ENCODE results near the gene C10orf143.
A peak's percentile ranks its signal among the peaks of the same experiment; 100 is the strongest.

C10orf143 gene

DNA sequence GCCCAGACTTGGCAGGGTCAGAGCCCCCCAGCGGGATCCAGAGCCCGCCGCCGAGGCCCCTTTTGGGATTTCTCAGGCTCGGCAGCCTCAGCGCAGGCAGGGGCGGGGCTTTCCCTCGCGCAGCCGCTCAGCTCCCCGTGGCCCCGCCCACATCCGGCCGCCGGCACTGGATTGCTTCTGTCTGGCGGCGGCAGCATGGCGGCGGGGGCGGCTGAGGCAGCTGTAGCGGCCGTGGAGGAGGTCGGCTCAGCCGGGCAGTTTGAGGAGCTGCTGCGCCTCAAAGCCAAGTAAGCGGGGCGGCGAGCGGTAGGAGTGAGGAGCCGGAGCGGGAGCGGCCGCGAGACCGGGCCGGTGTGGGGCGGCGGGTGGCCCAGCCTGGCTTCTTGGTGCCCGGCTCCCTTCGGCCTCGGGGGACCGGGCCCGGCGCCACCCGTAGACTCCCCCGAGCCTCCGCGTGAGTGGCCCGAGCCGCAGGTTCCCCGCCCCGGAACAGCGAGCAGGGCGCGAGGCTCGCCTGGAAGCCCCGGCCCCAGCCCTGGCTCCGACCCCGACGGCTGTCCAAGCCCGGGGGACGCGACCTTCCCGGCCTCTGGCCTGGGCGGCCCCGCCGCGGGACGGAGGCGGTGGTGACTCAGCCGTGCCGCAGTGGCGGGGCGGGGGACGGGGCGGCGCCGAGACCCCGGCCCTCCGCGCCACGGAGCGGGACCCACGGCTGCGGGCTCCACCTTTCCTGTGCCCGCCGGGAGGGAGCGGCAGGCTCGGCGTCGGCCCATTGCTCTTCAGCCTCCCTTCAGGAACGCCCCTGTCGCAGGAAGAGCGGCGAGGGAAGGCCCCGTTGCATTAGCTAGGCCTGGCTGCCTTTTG is 25.8 kb upstream of the C10orf143 start, which contains the start of gene GLRX3:
Gene GLRX3, plus strand, starts transcription at position 166 of the 864 bp plus-strand sequence. Its CDS starts 30 bp downstream, at position 196.
- Histone ChIP-seq H3K4me3 (ENCODE audit: low read depth, low read length) (peak within 1 kb of the TSS; percentile 80), H3K9me3 (ENCODE audit: control insufficient read depth, insufficient read depth, low read depth, low read length) (no peaks in the 10 kb centered on the region), H3K27ac (ENCODE audit: extremely low read depth, low read depth, low read length) (peak within 1 kb of the TSS; percentile 88), H3K4me1 (ENCODE audit: control insufficient read depth, insufficient read depth, low read length) (peaks cover 20% of the 10 kb centered on the region), H3K36me3 (ENCODE audit: control insufficient read depth in 2 of 2, insufficient read depth in 1 of 2, low read length in 2 of 2) (peaks cover 0 to 3% of the 10 kb centered on the region in 2 experiments; a peak in 2 of 3 replicates)
- ChIA-PET POLR2A (interaction anchor here (0.6 to 4.9 kb wide), 6 partner anchors 8 to 26 kb away, joined by 3 to 127 read pairs (median 3); partner anchors contain the start of gene C10orf143), CTCF (interaction anchor here (0.7 to 2.5 kb wide), 3 partner anchors 9 to 42 kb away, joined by 3 to 9 read pairs (median 6); partner anchors contain the start of gene C10orf143)
- TF ChIP-seq KLF7 (tag by site-specific recombination; IDR thresholded peaks at IDR 0.05; ENCODE audit: borderline replicate concordance), result peak; percentile 28; the same call in 1 of the 2 replicates
- TF ChIP-seq ZNF549 (tag by site-specific recombination; IDR thresholded peaks at IDR 0.05), result no peak
- TF ChIP-seq, protein P1, sequence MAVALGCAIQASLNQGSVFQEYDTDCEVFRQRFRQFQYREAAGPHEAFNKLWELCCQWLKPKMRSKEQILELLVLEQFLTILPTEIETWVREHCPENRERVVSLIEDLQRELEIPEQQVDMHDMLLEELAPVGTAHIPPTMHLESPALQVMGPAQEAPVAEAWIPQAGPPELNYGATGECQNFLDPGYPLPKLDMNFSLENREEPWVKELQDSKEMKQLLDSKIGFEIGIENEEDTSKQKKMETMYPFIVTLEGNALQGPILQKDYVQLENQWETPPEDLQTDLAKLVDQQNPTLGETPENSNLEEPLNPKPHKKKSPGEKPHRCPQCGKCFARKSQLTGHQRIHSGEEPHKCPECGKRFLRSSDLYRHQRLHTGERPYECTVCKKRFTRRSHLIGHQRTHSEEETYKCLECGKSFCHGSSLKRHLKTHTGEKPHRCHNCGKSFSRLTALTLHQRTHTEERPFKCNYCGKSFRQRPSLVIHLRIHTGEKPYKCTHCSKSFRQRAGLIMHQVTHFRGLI (tag by site-specific recombination; IDR thresholded peaks at IDR 0.05), result no peak
- TF ChIP-seq, protein P2, sequence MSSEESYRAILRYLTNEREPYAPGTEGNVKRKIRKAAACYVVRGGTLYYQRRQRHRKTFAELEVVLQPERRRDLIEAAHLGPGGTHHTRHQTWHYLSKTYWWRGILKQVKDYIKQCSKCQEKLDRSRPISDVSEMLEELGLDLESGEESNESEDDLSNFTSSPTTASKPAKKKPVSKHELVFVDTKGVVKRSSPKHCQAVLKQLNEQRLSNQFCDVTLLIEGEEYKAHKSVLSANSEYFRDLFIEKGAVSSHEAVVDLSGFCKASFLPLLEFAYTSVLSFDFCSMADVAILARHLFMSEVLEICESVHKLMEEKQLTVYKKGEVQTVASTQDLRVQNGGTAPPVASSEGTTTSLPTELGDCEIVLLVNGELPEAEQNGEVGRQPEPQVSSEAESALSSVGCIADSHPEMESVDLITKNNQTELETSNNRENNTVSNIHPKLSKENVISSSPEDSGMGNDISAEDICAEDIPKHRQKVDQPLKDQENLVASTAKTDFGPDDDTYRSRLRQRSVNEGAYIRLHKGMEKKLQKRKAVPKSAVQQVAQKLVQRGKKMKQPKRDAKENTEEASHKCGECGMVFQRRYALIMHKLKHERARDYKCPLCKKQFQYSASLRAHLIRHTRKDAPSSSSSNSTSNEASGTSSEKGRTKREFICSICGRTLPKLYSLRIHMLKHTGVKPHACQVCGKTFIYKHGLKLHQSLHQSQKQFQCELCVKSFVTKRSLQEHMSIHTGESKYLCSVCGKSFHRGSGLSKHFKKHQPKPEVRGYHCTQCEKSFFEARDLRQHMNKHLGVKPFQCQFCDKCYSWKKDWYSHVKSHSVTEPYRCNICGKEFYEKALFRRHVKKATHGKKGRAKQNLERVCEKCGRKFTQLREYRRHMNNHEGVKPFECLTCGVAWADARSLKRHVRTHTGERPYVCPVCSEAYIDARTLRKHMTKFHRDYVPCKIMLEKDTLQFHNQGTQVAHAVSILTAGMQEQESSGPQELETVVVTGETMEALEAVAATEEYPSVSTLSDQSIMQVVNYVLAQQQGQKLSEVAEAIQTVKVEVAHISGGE (tag by site-specific recombination; conservative IDR thresholded peaks at IDR 0.05; ENCODE audit: low read depth), result no peak
- peak; percentile 71 for TF ChIP-seq ZNF341 (tag by site-specific recombination; IDR thresholded peaks at IDR 0.05; ENCODE audit: low read depth)
- peak; percentile 65; the same call in 1 of the 2 replicates for TF ChIP-seq EGR2 (tag by site-specific recombination; IDR thresholded peaks at IDR 0.05; ENCODE audit: low read depth)
- no peak for TF ChIP-seq ZNF473 (tag by site-specific recombination; IDR thresholded peaks at IDR 0.05)
- no peak for TF ChIP-seq ZSCAN23 (tag by site-specific recombination; IDR thresholded peaks at IDR 0.05)
- TF ChIP-seq ZNF211 (tag by site-specific recombination; IDR thresholded peaks at IDR 0.05; ENCODE audit: low read depth), result no peak
- no peak for TF ChIP-seq REPIN1 (tag by site-specific recombination; IDR thresholded peaks at IDR 0.05; ENCODE audit: low read depth)
- peak; percentile 65; the same call in 1 of the 2 replicates for TF ChIP-seq ZNF76 (tag by site-specific recombination; IDR thresholded peaks at IDR 0.05; ENCODE audit: borderline replicate concordance, low read depth)
- TF ChIP-seq, protein P3, sequence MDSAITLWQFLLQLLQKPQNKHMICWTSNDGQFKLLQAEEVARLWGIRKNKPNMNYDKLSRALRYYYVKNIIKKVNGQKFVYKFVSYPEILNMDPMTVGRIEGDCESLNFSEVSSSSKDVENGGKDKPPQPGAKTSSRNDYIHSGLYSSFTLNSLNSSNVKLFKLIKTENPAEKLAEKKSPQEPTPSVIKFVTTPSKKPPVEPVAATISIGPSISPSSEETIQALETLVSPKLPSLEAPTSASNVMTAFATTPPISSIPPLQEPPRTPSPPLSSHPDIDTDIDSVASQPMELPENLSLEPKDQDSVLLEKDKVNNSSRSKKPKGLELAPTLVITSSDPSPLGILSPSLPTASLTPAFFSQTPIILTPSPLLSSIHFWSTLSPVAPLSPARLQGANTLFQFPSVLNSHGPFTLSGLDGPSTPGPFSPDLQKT (IDR thresholded peaks at IDR 0.05; ENCODE audit: borderline replicate concordance, low read depth, low read length), result peak; percentile 92; the same call in 1 of the 2 replicates
- no peak for TF ChIP-seq ZFP69B (tag by site-specific recombination; IDR thresholded peaks at IDR 0.05)
- TF ChIP-seq ZNF16 (tag by site-specific recombination; IDR thresholded peaks at IDR 0.05; ENCODE audit: low read depth), result no peak
- TF ChIP-seq ZNF23 (tag by site-specific recombination; IDR thresholded peaks at IDR 0.05; ENCODE audit: borderline replicate concordance), result 0 out of 2 replicates have a peak, but pooled peaks have one; percentile 32
- 0 out of 2 replicates have a peak, but pooled peaks have one; percentile 12 for TF ChIP-seq ZNF24 (tag by site-specific recombination; IDR thresholded peaks at IDR 0.05)
- no peak for TF ChIP-seq ZNF768 (tag by site-specific recombination; IDR thresholded peaks at IDR 0.05)
- no peak for TF ChIP-seq ZNF10 (tag by site-specific recombination; IDR thresholded peaks at IDR 0.05)
- TF ChIP-seq ZNF157 (tag by site-specific recombination; IDR thresholded peaks at IDR 0.05), result no peak
- no peak for TF ChIP-seq ZNF138 (tag by site-specific recombination; IDR thresholded peaks at IDR 0.05; ENCODE audit: borderline replicate concordance)
- TF ChIP-seq ZNF792 (tag by site-specific recombination; IDR thresholded peaks at IDR 0.05), result no peak
- no peak for TF ChIP-seq OVOL3 (tag by site-specific recombination; IDR thresholded peaks at IDR 0.05)
- TF ChIP-seq, protein P4, sequence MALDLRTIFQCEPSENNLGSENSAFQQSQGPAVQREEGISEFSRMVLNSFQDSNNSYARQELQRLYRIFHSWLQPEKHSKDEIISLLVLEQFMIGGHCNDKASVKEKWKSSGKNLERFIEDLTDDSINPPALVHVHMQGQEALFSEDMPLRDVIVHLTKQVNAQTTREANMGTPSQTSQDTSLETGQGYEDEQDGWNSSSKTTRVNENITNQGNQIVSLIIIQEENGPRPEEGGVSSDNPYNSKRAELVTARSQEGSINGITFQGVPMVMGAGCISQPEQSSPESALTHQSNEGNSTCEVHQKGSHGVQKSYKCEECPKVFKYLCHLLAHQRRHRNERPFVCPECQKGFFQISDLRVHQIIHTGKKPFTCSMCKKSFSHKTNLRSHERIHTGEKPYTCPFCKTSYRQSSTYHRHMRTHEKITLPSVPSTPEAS (tag by site-specific recombination; IDR thresholded peaks at IDR 0.05), result no peak
- TF ChIP-seq, protein P5, sequence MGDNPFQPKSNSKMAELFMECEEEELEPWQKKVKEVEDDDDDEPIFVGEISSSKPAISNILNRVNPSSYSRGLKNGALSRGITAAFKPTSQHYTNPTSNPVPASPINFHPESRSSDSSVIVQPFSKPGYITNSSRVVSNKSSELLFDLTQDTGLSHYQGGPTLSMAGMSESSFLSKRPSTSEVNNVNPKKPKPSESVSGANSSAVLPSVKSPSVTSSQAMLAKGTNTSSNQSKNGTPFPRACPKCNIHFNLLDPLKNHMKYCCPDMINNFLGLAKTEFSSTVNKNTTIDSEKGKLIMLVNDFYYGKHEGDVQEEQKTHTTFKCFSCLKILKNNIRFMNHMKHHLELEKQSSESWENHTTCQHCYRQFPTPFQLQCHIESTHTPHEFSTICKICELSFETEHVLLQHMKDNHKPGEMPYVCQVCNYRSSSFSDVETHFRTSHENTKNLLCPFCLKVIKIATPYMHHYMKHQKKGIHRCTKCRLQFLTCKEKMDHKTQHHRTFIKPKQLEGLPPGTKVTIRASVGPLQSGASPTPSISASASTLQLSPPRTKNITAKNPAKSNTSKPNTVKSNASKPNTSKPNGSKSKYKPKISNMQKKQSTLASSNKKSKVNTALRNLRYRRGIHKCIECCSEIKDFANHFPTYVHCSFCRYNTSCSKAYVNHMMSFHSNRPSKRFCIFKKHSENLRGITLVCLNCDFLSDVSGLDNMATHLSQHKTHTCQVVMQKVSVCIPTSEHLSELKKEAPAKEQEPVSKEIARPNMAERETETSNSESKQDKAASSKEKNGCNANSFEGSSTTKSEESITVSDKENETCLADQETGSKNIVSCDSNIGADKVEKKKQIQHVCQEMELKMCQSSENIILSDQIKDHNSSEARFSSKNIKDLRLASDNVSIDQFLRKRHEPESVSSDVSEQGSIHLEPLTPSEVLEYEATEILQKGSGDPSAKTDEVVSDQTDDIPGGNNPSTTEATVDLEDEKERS (tag by site-specific recombination; IDR thresholded peaks at IDR 0.05), result no peak

All from HEK293 (cell line).